ENCODE measurements around the gene MRGPRF.

GRCh38 chr11:69048694-69049489 is 35.8 kb upstream of the MRGPRF start, which contains the start of gene TPCN2:
- TF ChIP-seq, protein P1, sequence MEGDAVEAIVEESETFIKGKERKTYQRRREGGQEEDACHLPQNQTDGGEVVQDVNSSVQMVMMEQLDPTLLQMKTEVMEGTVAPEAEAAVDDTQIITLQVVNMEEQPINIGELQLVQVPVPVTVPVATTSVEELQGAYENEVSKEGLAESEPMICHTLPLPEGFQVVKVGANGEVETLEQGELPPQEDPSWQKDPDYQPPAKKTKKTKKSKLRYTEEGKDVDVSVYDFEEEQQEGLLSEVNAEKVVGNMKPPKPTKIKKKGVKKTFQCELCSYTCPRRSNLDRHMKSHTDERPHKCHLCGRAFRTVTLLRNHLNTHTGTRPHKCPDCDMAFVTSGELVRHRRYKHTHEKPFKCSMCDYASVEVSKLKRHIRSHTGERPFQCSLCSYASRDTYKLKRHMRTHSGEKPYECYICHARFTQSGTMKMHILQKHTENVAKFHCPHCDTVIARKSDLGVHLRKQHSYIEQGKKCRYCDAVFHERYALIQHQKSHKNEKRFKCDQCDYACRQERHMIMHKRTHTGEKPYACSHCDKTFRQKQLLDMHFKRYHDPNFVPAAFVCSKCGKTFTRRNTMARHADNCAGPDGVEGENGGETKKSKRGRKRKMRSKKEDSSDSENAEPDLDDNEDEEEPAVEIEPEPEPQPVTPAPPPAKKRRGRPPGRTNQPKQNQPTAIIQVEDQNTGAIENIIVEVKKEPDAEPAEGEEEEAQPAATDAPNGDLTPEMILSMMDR (IDR thresholded peaks at IDR 0.05) = no peak
- TF ChIP-seq EZH2 (IDR thresholded peaks at IDR 0.05; ENCODE audit: borderline replicate concordance, insufficient read depth, low read depth, low read length, poor library complexity, severe bottlenecking) = no peak

All from B cell (primary cell).